ENCODE measurements around the gene ARHGEF28.

The ARHGEF28 gene

DNA sequence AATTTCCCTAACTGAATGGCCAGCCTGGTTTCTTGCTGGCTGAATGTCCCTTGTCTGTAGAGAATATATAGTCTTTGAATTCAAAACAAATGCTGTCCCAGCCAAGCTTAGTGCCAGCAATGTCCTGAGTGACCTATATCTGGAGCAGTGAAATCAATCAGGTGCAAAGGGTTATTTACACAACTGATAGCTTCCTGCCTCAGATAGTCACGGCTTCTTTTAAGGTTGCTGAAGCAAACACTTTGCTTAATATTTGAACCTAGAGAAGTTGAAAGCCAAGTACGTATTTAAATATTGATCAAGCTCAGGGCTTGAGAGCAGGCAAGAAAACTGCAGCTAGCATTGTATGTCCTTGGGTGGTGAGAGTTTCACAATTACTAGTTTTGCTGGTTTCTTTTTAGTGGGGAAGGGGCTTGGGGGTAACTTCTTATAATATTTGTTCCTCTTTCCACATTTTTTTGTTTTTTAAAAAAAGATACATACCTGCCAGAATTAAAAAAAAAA is 2.0 kb upstream of the ARHGEF28 start:
- Mint-ChIP-seq H3K27me3 (ENCODE audit: low read depth, poor library complexity) (peaks cover 70% of the 10 kb centered on the region), H3K36me3 (ENCODE audit: low read depth) (no peaks in the 10 kb centered on the region), H3K27ac (no peak overlapping the region), H3K4me3 (peak overlapping the region; percentile 15), H3K4me1 (peaks cover 12% of the 10 kb centered on the region), H3K9me3 (no peaks in the 10 kb centered on the region)
- TF ChIP-seq, protein P1, sequence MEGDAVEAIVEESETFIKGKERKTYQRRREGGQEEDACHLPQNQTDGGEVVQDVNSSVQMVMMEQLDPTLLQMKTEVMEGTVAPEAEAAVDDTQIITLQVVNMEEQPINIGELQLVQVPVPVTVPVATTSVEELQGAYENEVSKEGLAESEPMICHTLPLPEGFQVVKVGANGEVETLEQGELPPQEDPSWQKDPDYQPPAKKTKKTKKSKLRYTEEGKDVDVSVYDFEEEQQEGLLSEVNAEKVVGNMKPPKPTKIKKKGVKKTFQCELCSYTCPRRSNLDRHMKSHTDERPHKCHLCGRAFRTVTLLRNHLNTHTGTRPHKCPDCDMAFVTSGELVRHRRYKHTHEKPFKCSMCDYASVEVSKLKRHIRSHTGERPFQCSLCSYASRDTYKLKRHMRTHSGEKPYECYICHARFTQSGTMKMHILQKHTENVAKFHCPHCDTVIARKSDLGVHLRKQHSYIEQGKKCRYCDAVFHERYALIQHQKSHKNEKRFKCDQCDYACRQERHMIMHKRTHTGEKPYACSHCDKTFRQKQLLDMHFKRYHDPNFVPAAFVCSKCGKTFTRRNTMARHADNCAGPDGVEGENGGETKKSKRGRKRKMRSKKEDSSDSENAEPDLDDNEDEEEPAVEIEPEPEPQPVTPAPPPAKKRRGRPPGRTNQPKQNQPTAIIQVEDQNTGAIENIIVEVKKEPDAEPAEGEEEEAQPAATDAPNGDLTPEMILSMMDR (IDR thresholded peaks at IDR 0.05) = no peak
- no peak for DNase-seq

DNA sequence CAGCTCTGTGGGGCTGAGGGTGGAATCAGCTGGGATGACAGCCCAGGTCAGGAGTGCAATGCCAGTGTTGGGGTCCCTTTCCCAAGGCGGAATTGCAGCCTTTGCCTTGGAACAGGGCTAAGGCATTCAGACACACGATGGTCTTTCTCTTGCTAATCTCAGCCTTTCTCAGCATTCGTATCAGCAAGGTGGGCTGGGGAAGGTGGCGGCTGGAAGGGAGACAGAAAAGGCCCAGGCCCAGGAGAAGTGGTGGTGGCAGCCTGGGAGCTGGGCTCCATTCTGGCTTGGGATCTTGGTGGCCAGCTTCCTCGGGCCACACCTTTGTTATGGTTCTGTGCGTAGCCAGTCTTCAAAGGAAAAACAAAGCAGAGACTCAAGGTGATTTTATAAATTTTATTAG is 1.1 kb upstream of the ARHGEF28 start:
- no peaks in the 10 kb centered on the region for H3K36me3 Mint-ChIP-seq (ENCODE audit: low read depth)
- DNase-seq = no peak
- H3K27me3 Mint-ChIP-seq (ENCODE audit: low read depth, poor library complexity) = peaks cover 76% of the 10 kb centered on the region
- H3K4me1 Mint-ChIP-seq = peaks cover 12% of the 10 kb centered on the region
- no peaks in the 10 kb centered on the region for H3K9me3 Mint-ChIP-seq
- H3K27ac Mint-ChIP-seq = no peak overlapping the region
- TF ChIP-seq, protein P1 (IDR thresholded peaks at IDR 0.05) = no peak
- H3K4me3 Mint-ChIP-seq = peak overlapping the region; percentile 34

DNA sequence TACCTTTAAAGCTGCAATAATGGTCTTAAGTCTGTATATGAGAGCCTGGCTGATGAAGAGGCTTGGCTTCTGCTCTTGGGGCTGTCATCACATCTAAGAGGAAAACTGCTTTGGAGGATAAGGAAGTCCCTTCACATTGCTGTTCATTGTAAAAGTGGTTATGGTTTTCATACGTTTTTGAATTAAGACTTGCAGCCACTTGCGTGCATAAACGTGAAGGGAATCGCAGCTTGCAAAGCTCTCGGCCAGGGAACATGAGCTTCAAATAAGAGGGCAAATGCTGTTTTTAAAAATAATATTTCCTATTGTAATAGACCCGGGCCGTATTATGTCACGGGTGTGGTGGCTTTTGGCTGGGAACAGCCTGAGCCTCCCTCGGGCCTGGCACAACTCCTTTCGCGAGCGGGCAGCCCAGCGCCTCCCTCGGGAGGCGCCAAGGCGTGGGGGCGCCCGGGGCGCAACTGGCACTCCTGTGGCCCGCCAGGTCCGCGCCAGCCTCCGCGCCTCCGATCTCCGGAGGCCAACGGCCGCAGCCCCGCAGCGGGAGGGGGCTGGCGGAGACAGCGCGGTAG is 538 bp upstream of the ARHGEF28 start:
- DNase-seq = no peak
- peaks cover 12% of the 10 kb centered on the region for H3K4me1 Mint-ChIP-seq

DNA sequence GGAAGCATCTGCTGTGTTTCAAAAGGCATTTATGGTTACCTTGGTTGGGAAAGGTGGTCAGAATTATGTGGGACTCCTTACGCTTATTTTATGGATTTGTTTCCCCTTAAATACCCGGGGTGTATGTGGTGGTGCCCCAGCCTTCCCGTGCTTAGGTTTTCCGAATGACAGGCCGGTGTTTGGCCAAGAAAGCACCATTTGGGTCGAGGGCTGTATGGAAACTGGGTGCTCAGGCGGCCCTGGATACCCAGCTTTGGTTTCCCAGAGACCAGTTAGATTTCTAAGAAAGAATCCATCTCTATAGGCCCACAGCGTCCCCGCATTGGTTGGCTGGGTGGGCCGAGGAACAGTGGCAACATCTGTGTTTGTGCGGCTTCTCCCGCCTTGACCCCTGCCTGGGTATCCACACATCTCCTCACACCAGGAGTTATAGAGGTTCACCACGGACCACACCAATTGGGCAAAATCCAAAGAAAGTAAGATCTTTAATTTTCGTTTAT is 868 bp downstream of the ARHGEF28 start:
- Mint-ChIP-seq H3K27me3 (ENCODE audit: low read depth, poor library complexity) (peaks cover 85% of the 10 kb centered on the region), H3K4me3 (peak overlapping the region; percentile 73), H3K36me3 (ENCODE audit: low read depth) (no peaks in the 10 kb centered on the region), H3K4me1 (peaks cover 12% of the 10 kb centered on the region), H3K9me3 (no peaks in the 10 kb centered on the region), H3K27ac (no peak overlapping the region)
- DNase-seq = no peak
- TF ChIP-seq, protein P1 (IDR thresholded peaks at IDR 0.05) = no peak

More for the DNA sequence above, 538 bp upstream of the ARHGEF28 start:
- TF ChIP-seq, protein P1 (IDR thresholded peaks at IDR 0.05) = no peak
- peak overlapping the region; percentile 77 for H3K4me3 Mint-ChIP-seq
- peaks cover 76% of the 10 kb centered on the region for H3K27me3 Mint-ChIP-seq (ENCODE audit: low read depth, poor library complexity)
- H3K36me3 Mint-ChIP-seq (ENCODE audit: low read depth) = no peaks in the 10 kb centered on the region
- no peak overlapping the region for H3K27ac Mint-ChIP-seq
- H3K9me3 Mint-ChIP-seq = no peaks in the 10 kb centered on the region

DNA sequence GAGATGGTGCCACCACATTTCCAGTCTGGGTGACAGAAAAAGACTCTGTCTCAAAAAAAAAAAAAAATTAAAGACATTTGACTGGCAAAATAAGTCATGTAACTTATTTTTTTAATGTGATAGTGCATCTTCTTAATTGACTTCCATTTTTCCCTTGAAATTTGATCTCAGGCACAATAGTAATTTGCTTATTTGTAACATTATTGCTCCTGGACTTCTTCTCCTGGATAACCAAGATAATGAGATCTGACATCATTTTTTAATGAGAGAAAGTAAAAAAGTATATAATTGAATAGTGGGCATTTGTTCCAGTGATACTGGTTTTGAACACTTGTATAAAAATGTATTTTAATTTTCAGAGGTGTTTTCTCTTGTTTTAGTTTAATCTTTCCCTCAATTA is 3.5 kb downstream of the ARHGEF28 start:
- Mint-ChIP-seq H3K36me3 (ENCODE audit: low read depth) (no peaks in the 10 kb centered on the region), H3K4me3 (no peak overlapping the region), H3K27me3 (ENCODE audit: low read depth, poor library complexity) (peaks cover 73% of the 10 kb centered on the region), H3K4me1 (peaks cover 4% of the 10 kb centered on the region), H3K27ac (no peak overlapping the region), H3K9me3 (no peaks in the 10 kb centered on the region)
- TF ChIP-seq, protein P1 (IDR thresholded peaks at IDR 0.05) = no peak
- no peak for DNase-seq

DNA sequence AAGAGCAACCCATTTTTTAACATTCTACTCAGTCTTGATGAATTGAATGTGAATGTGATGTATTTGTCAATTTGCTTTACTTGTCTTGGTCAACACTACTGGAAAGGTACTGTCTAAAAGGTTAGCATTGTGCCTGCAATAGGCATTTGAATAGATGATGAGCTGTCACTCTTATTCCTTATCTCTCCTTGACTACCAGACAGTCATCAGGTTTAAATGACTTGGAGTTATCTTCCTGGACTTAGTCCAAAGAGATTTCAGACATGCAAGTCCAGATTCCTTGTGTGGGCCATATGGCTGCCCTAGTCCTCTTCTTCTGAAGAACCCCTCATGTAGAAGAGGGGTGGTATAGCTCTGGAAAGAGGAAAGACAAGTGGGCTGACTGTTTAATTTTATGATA is 4.8 kb downstream of the ARHGEF28 start:
- Mint-ChIP-seq H3K9me3 (no peaks in the 10 kb centered on the region), H3K36me3 (ENCODE audit: low read depth) (no peaks in the 10 kb centered on the region), H3K4me3 (no peak overlapping the region), H3K27ac (no peak overlapping the region), H3K27me3 (ENCODE audit: low read depth, poor library complexity) (peaks cover 69% of the 10 kb centered on the region), H3K4me1 (peaks cover 4% of the 10 kb centered on the region)
- TF ChIP-seq, protein P1 (IDR thresholded peaks at IDR 0.05) = no peak
- no peak for DNase-seq
